HFF-Myc (cell line): ENCODE results near the gene MOG.
A peak's percentile ranks its signal among the peaks of the same experiment; 100 is the strongest.

Source experiments
- DNase-seq: peaks from one replicate; pipeline ENCODE4 v3.0.0-alpha.2; 2011; ENCODE audit warnings: low read depth; ENCODE audit errors: extremely low read depth
- H3K4me3 ChIP-seq: replicated peaks from 2 replicates; pipeline ENCODE4 v1.5.1; 2011; ENCODE audit warnings: low read depth, mild to moderate bottlenecking, control low read depth, low read length
- CTCF ChIP-seq: IDR thresholded peaks from 2 replicates; pipeline ENCODE4 v1.5.1; 2012; ENCODE audit warnings: mild to moderate bottlenecking, low read depth, low read length, control low read depth; ENCODE audit errors: missing control alignments

MOG gene

GRCh38 chr6:29620630-29621029 is 36.3 kb upstream of the MOG start:
- no peak overlapping the region for H3K4me3 ChIP-seq
- no peak for DNase-seq
- no peak for TF ChIP-seq CTCF

- no peak overlapping the region for H3K4me3 ChIP-seq
- TF ChIP-seq CTCF: no peak
Observed at GRCh38 chr6:29624520-29624961, 32.4 kb upstream of the MOG start.

GRCh38 chr6:29625337-29625930 is 31.5 kb upstream of the MOG start:
- no peak overlapping the region for H3K4me3 ChIP-seq
- no peak for DNase-seq
- no peak for TF ChIP-seq CTCF

More at GRCh38 chr6:29624520-29624961, 32.4 kb upstream of the MOG start:
- no peak for DNase-seq

- no peak for TF ChIP-seq CTCF
- H3K4me3 ChIP-seq: peak overlapping the region; percentile 72
- DNase-seq: no peak
Observed at GRCh38 chr6:29626948-29627754, 29.7 kb upstream of the MOG start.

GRCh38 chr6:29627755-29628418 is 29.0 kb upstream of the MOG start:
- peak; percentile 71 for DNase-seq
- peak overlapping the region; percentile 72 for H3K4me3 ChIP-seq
- TF ChIP-seq CTCF: no peak

- TF ChIP-seq CTCF: peak; percentile 49
- H3K4me3 ChIP-seq: peak overlapping the region; percentile 72
- DNase-seq: peak; percentile 69
Observed at GRCh38 chr6:29628419-29629281, 28.2 kb upstream of the MOG start.
